ENCODE data around the gene FEN1. TPM values are rescaled to one million over a fixed set of nuclear protein-coding genes. Genes with fewer than 3 reads are reported as not detected.

The FEN1 gene
- total and polyA plus RNA-seq, 2 experiments from 2014 or later: 29.0 to 31.5 TPM

DNA sequence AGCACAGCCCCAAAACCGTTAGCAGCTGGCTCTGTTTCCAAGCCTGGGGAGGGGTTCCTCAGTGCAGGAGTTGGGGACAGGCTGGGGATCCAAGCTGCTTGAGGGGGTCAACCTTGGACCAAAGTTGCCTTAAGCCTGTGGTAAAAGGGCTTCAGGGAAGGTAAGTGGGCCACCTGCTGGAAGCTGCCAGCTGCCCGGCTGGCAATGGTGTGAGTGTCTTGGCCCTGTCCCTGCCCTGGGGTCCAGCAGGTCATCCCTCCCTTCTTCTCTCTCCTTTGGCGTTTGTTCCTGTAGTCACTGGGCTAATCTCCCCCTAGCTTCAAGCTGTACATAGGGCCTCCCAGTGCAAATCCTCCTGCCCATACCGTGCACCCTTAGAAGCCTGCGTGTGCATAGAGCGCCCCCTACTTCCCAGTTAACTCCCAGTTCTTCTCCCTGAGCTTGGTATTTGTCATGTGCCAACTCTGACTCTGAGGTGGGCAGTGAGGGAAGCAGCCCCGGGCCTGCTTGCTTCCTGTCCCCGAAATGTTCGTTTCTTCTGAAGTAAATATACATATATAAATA is 4.7 kb upstream of the FEN1 start:
- Histone ChIP-seq H3K79me2 (ENCODE audit: insufficient read depth) (peaks cover 29% of the 10 kb centered on the region), H3K4me1 (ENCODE audit: insufficient read depth) (peaks cover 9% of the 10 kb centered on the region; the same call in 1 of the 2 replicates), H3K9me3 (ENCODE audit: low read depth) (no peaks in the 10 kb centered on the region), H3F3A (ENCODE audit: insufficient read depth) (no peaks in the 10 kb centered on the region), H3K27ac (no peak overlapping the region), H3K9ac (no peak overlapping the region), H3K27me3 (replicated peaks; ENCODE audit: insufficient read depth) (no peaks in the 10 kb centered on the region), H3K4me3 (no peak overlapping the region), H4K20me1 (ENCODE audit: insufficient read depth) (no peaks in the 10 kb centered on the region), H3K36me3 (ENCODE audit: low read depth) (0 out of 2 replicates have a peak, but pooled peaks cover 12% of the 10 kb centered on the region), H3K9me2 (ENCODE audit: insufficient read depth) (no peaks in the 10 kb centered on the region), H2AFZ (no peak overlapping the region), H3K4me2 (ENCODE audit: unreplicated experiment) (no peak overlapping the region)
- TF ChIP-seq EZH2 (IDR thresholded peaks at IDR 0.05; ENCODE audit: insufficient read depth, poor library complexity, severe bottlenecking) (no peak), EZH2phosphoT487 (IDR thresholded peaks at IDR 0.05; ENCODE audit: insufficient read depth, low read depth) (no peak)
- WGBS, 2 experiments (ENCODE audit: low coverage in 1 of 2, low lambda C conversion rate in 2 of 2, missing lambda C conversion rate in 2 of 2): 47 to 48% methylated on average over 9 of the region's 9 CpGs
- in situ Hi-C loops (cut with MboI): no loop called here
- DNase-seq: peak; percentile 61

DNA sequence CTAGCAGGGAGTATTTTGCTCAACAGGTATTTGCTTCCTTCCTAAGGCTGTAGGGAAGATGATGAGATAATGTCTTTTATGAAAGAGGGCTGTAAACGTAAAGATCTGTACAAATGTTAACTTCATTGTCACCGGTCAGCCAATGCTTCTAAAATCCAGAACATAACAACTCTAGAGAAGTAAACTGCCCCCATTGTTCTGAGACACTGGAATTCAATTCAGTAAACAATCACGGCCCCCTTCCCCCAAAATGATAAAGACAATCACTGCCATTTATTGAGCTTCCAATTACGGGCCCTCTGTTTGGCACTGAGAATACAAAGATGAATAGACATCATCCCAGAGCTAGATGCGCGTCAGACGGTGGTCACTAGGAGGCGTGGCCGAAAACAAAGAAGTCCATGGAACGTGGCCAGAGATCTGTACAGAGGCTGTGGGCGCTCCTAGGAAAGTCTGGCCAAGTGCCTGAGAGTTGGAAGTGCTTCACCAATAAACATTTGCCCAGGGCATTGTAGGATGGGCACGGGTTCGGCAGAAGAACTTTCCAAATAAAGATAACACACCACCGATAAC is 888 bp upstream of the FEN1 start:
- no peaks in the 10 kb centered on the region for H3F3A ChIP-seq (ENCODE audit: insufficient read depth)
- in situ Hi-C loops (cut with MboI): no loop called here
- H3K9ac ChIP-seq: peak overlapping the region; percentile 99
- peak; percentile 98 for DNase-seq
- H3K36me3 ChIP-seq (ENCODE audit: low read depth): 0 out of 2 replicates have a peak, but pooled peaks cover 12% of the 10 kb centered on the region
- no peak for TF ChIP-seq EZH2phosphoT487 (IDR thresholded peaks at IDR 0.05; ENCODE audit: insufficient read depth, low read depth)
- TF ChIP-seq EZH2 (IDR thresholded peaks at IDR 0.05; ENCODE audit: insufficient read depth, poor library complexity, severe bottlenecking): no peak
- peaks cover 19% of the 10 kb centered on the region; the same call in 1 of the 2 replicates for H3K4me1 ChIP-seq (ENCODE audit: insufficient read depth)
- H3K27me3 ChIP-seq (replicated peaks; ENCODE audit: insufficient read depth): no peaks in the 10 kb centered on the region
- H3K9me3 ChIP-seq (ENCODE audit: low read depth): no peaks in the 10 kb centered on the region
- H4K20me1 ChIP-seq (ENCODE audit: insufficient read depth): no peaks in the 10 kb centered on the region
- H2AFZ ChIP-seq: peak overlapping the region; percentile 88
- peak overlapping the region; percentile 86 for H3K4me2 ChIP-seq (ENCODE audit: unreplicated experiment)
- no peaks in the 10 kb centered on the region for H3K9me2 ChIP-seq (ENCODE audit: insufficient read depth)
- H3K27ac ChIP-seq: peak overlapping the region; percentile 98
- H3K4me3 ChIP-seq: peak overlapping the region; percentile 95
- WGBS, 2 experiments (ENCODE audit: low coverage in 1 of 2, low lambda C conversion rate in 2 of 2, missing lambda C conversion rate in 2 of 2): 1 to 2% methylated on average over 14 of the region's 14 CpGs
- peaks cover 67% of the 10 kb centered on the region for H3K79me2 ChIP-seq (ENCODE audit: insufficient read depth)

DNA sequence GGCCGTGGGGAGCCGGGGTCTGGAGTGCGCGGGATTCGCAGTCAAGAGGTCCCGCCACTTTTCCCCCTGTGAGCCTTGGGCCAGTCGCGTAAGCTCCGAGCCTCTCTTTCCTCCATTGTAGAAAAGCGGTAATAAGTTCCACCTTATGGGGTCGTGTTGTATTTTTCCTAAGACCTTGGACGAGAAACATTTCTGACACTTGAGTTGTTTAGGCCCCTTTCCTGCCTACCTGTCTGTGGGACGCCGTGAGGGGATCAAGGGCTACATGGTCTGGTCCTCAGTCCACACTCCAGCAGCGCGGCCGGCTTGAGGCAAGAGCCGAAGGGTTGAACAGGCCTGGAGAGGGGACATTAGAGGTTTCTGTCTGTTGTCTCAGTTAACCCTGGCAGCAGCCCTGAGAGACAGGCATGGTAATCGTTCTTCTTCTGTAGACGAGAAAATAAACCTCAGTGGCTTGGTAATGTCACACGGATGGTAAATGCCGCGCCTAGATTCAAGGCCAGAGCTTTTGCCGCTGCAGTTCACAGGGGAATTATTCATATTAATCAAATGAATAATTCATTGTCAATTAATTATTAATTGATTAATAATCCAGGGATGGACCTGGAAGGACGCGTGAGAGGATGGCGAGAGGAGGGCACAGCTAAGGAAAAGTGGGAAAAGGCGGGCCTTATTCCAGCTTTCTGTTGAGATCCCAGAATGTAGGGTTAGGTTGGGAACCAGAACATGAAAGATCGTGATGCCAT is 545 bp downstream of the FEN1 start:
- in situ Hi-C loops (cut with MboI): no loop called here
- Histone ChIP-seq H3K4me3 (peak overlapping the region; percentile 95), H3K9me2 (ENCODE audit: insufficient read depth) (no peaks in the 10 kb centered on the region), H3K9me3 (ENCODE audit: low read depth) (no peaks in the 10 kb centered on the region), H3K9ac (peak overlapping the region; percentile 99), H4K20me1 (ENCODE audit: insufficient read depth) (no peaks in the 10 kb centered on the region), H2AFZ (peak overlapping the region; percentile 88), H3K36me3 (ENCODE audit: low read depth) (0 out of 2 replicates have a peak, but pooled peaks cover 12% of the 10 kb centered on the region), H3K4me1 (ENCODE audit: insufficient read depth) (peaks cover 19% of the 10 kb centered on the region; the same call in 1 of the 2 replicates), H3K27ac (peak overlapping the region; percentile 98), H3K27me3 (replicated peaks; ENCODE audit: insufficient read depth) (no peaks in the 10 kb centered on the region), H3K79me2 (ENCODE audit: insufficient read depth) (peaks cover 81% of the 10 kb centered on the region), H3K4me2 (ENCODE audit: unreplicated experiment) (peak overlapping the region; percentile 86), H3F3A (ENCODE audit: insufficient read depth) (no peaks in the 10 kb centered on the region)
- TF ChIP-seq EZH2phosphoT487 (IDR thresholded peaks at IDR 0.05; ENCODE audit: insufficient read depth, low read depth): no peak
- no peak for TF ChIP-seq EZH2 (IDR thresholded peaks at IDR 0.05; ENCODE audit: insufficient read depth, poor library complexity, severe bottlenecking)
- 2% methylated on average over 27 to 29 of the region's 29 CpGs for WGBS, 2 experiments (ENCODE audit: low coverage in 1 of 2, low lambda C conversion rate in 2 of 2, missing lambda C conversion rate in 2 of 2)
- DNase-seq: peak; percentile 32

DNA sequence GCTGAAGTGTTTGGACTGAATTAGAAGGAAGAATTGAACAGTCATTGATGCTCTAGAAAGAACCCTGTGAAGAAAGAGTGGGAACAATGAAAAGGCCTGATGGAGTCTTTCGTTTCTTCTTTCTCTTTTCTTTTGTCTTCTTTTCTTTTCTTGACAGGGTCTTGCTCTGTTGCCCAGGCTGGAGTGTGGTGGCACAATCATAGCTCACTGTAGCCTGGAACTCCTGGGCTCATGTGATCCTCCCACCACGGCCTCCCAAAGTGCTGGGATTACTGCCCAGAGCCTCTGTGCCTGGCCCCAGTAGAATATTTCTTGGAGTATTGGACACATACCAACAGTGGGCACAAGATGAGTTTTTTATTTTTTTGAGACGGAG is 1.1 kb downstream of the FEN1 start:
- Histone ChIP-seq H3K4me1 (ENCODE audit: insufficient read depth) (peaks cover 19% of the 10 kb centered on the region; the same call in 1 of the 2 replicates), H3K36me3 (ENCODE audit: low read depth) (0 out of 2 replicates have a peak, but pooled peaks cover 7% of the 10 kb centered on the region), H3K9ac (peak overlapping the region; percentile 99), H3K27ac (peak overlapping the region; percentile 98; the same call in 1 of the 2 replicates), H3K27me3 (replicated peaks; ENCODE audit: insufficient read depth) (no peaks in the 10 kb centered on the region), H2AFZ (peak overlapping the region; percentile 88), H3K79me2 (ENCODE audit: insufficient read depth) (peaks cover 87% of the 10 kb centered on the region), H4K20me1 (ENCODE audit: insufficient read depth) (no peaks in the 10 kb centered on the region), H3K4me3 (peak overlapping the region; percentile 95), H3F3A (ENCODE audit: insufficient read depth) (no peaks in the 10 kb centered on the region), H3K4me2 (ENCODE audit: unreplicated experiment) (peak overlapping the region; percentile 86), H3K9me2 (ENCODE audit: insufficient read depth) (no peaks in the 10 kb centered on the region), H3K9me3 (ENCODE audit: low read depth) (no peaks in the 10 kb centered on the region)
- TF ChIP-seq EZH2 (IDR thresholded peaks at IDR 0.05; ENCODE audit: insufficient read depth, poor library complexity, severe bottlenecking) (no peak), EZH2phosphoT487 (IDR thresholded peaks at IDR 0.05; ENCODE audit: insufficient read depth, low read depth) (no peak)
- DNase-seq: peak; percentile 19
- in situ Hi-C loops (cut with MboI): no loop called here
- WGBS, 2 experiments (ENCODE audit: low coverage in 1 of 2, low lambda C conversion rate in 2 of 2, missing lambda C conversion rate in 2 of 2): 11 to 12% methylated on average over 3 of the region's 3 CpGs

All from GM23248 (cell line).